H1 (cell line): ENCODE results near the gene BUD23. TPM values are rescaled to one million over a fixed set of nuclear protein-coding genes. Genes with fewer than 3 reads are reported as not detected.

Source experiments
- CTCF ChIA-PET: fragments of 300-600 bp; sonication (Branson Sonifier 250); formaldehyde crosslinking; loops from one replicate; lab custom pipeline; 2021; ENCODE audit not compliant: partially characterized antibody; lab: Charles Lee
- POLR2A ChIA-PET: fragments of 300-600 bp; sonication (Branson Sonifier 250); formaldehyde crosslinking; loops from one replicate; lab custom pipeline; 2021; ENCODE audit warnings: inconsistent platforms; ENCODE audit not compliant: partially characterized antibody; lab: Charles Lee
- DNase-seq, 2 experiments: peaks; one replicate each; pipeline versions ENCODE4 v3.0.0 to v3.0.0-alpha.2; 2010 to 2022; ENCODE audit warnings: low spot score in 2 of 2, low read depth in 1 of 2, mixed read lengths in 1 of 2
- FAIRE-seq: peaks from 2 replicates; lab custom pipeline; 2011; peaks lifted over from hg19 to GRCh38; lab: Jason Lieb, UNC
- H2AFZ ChIP-seq: 2 replicates; pipeline ENCODE4 v1.8.1; 2012; ENCODE audit warnings: low read length, inconsistent platforms
- H2AK5ac ChIP-seq: 2 replicates; pipeline ENCODE4 v1.6.1; 2013; ENCODE audit warnings: low read depth, low read length
- H2BK120ac ChIP-seq: replicated peaks from 2 replicates; pipeline ENCODE3; 2013; ENCODE audit warnings: low read depth, low read length, inconsistent platforms
- H2BK12ac ChIP-seq: 2 replicates; pipeline ENCODE4 v1.6.1; 2013; ENCODE audit warnings: low read depth, low read length
- H2BK15ac ChIP-seq: 2 replicates; pipeline ENCODE4 v1.6.1; 2013; ENCODE audit warnings: low read length
- H2BK20ac ChIP-seq: 2 replicates; pipeline ENCODE4 v1.6.1; 2013; ENCODE audit warnings: low read length
- H2BK5ac ChIP-seq: 2 replicates; pipeline ENCODE4 v1.6.1; 2013; ENCODE audit warnings: low read depth, low read length
- H3K14ac ChIP-seq: 2 replicates; pipeline ENCODE4 v1.6.1; 2013; ENCODE audit warnings: inconsistent platforms; ENCODE audit not compliant: insufficient read length
- H3K18ac ChIP-seq: 2 replicates; pipeline ENCODE4 v1.6.1; 2013; ENCODE audit warnings: low read length; ENCODE audit errors: extremely low read depth
- H3K23ac ChIP-seq: 2 replicates; pipeline ENCODE4 v1.6.1; 2013; ENCODE audit warnings: inconsistent platforms; ENCODE audit not compliant: insufficient read length
- H3K23me2 ChIP-seq: 2 replicates; pipeline ENCODE4 v1.6.1; 2013; ENCODE audit warnings: low read depth, low read length
- H3K27ac ChIP-seq: 2 replicates; pipeline ENCODE4 v1.6.1; 2011; ENCODE audit warnings: low read depth, low read length, inconsistent platforms
- H3K27me3 ChIP-seq, 4 experiments: replicated peaks in 1 of 4; 1 replicate in 1 of 4; 2 replicates in 3 of 4; pipeline versions ENCODE4 v1.6.1 to v1.8.1; 2011 to 2013; ENCODE audit warnings: low read length in 3 of 4, mild to moderate bottlenecking in 3 of 4, inconsistent platforms in 2 of 4, mixed read lengths in 2 of 4, moderate library complexity in 1 of 4; ENCODE audit not compliant: control insufficient read depth in 3 of 4, insufficient read depth in 3 of 4; ENCODE audit errors: extremely low read depth in 1 of 4
- H3K36me3 ChIP-seq, 4 experiments: 2 replicates each; pipeline versions ENCODE4 v1.6.1 to v1.8.1; 2011 to 2013; ENCODE audit warnings: mild to moderate bottlenecking in 4 of 4, low read length in 3 of 4, moderate library complexity in 2 of 4, control low read depth in 1 of 4, inconsistent platforms in 1 of 4; ENCODE audit not compliant: insufficient read depth in 4 of 4, control insufficient read depth in 2 of 4
- H3K4ac ChIP-seq: replicated peaks from 2 replicates; pipeline ENCODE3; 2013; ENCODE audit warnings: low read length, low read depth, mixed read lengths, inconsistent platforms; ENCODE audit not compliant: insufficient read length
- H3K4me1 ChIP-seq, 4 experiments: replicated peaks in 1 of 4; 1 replicate in 1 of 4; 2 replicates in 3 of 4; pipeline versions ENCODE4 v1.6.1 to v1.8.1; 2011 to 2013; ENCODE audit warnings: low read length in 3 of 4, inconsistent platforms in 2 of 4, mixed read lengths in 1 of 4; ENCODE audit not compliant: insufficient read depth in 4 of 4, control insufficient read depth in 3 of 4
- H3K4me2 ChIP-seq, 2 experiments: 2 replicates each; pipeline versions ENCODE4 v1.6.1 to v1.8.1; 2011 to 2013; ENCODE audit warnings: low read depth in 2 of 2, low read length in 2 of 2, control low read depth in 1 of 2, inconsistent platforms in 1 of 2, mild to moderate bottlenecking in 1 of 2; ENCODE audit not compliant: insufficient read depth in 1 of 2
- H3K4me3 ChIP-seq, 4 experiments: fragments of 200-600, 300-600 bp in 1 of 4; sonication (generic), shearing (Covaris generic), sonication (Bioruptor Twin) in 1 of 4; 2 replicates each; pipeline versions ENCODE4 v1.5.1 to v1.8.1; 2011 to 2016; ENCODE audit warnings: low read length in 4 of 4, low read depth in 3 of 4, control low read depth in 2 of 4, inconsistent platforms in 2 of 4, mild to moderate bottlenecking in 2 of 4, mixed read lengths in 1 of 4, moderate library complexity in 1 of 4; ENCODE audit not compliant: insufficient read depth in 2 of 4; ENCODE audit errors: extremely low read depth in 1 of 4
- H3K56ac ChIP-seq: replicated peaks from 2 replicates; pipeline ENCODE3; 2013; ENCODE audit warnings: low read depth, mild to moderate bottlenecking, mixed read lengths, low read length, inconsistent platforms; ENCODE audit not compliant: insufficient read length
- H3K79me1 ChIP-seq: 2 replicates; pipeline ENCODE4 v1.6.1; 2013; ENCODE audit warnings: low read depth, low read length, control low read depth
- H3K79me2 ChIP-seq, 2 experiments: 2 replicates each; pipeline versions ENCODE4 v1.6.1 to v1.8.1; 2012 to 2013; ENCODE audit warnings: low read length in 2 of 2, mild to moderate bottlenecking in 2 of 2, inconsistent platforms in 1 of 2; ENCODE audit not compliant: insufficient read depth in 2 of 2, control insufficient read depth in 1 of 2
- H3K9ac ChIP-seq, 4 experiments: replicated peaks in 1 of 4; 1 replicate in 1 of 4; 2 replicates in 3 of 4; pipeline versions ENCODE4 v1.6.1 to v1.8.1; 2011 to 2013; ENCODE audit warnings: low read depth in 3 of 4, low read length in 3 of 4, control low read depth in 2 of 4, mild to moderate bottlenecking in 2 of 4, moderate library complexity in 2 of 4, inconsistent platforms in 1 of 4; ENCODE audit errors: extremely low read depth in 1 of 4
- H3K9me3 ChIP-seq, 2 experiments: 2 replicates each; pipeline versions ENCODE4 v1.6.1 to v1.8.1; 2012 to 2013; ENCODE audit warnings: mild to moderate bottlenecking in 2 of 2, moderate library complexity in 2 of 2, control low read depth in 1 of 2, inconsistent platforms in 1 of 2, low read depth in 1 of 2, low read length in 1 of 2, mixed read lengths in 1 of 2; ENCODE audit not compliant: insufficient read depth in 2 of 2
- H4K20me1 ChIP-seq, 2 experiments: replicated peaks in 1 of 2; 2 replicates each; pipeline versions ENCODE3 to v1.8.1; 2011 to 2013; ENCODE audit warnings: inconsistent platforms in 2 of 2, low read length in 2 of 2, mild to moderate bottlenecking in 1 of 2; ENCODE audit not compliant: insufficient read depth in 2 of 2, control insufficient read depth in 1 of 2
- H4K5ac ChIP-seq: 2 replicates; pipeline ENCODE4 v1.6.1; 2013; ENCODE audit warnings: low read length, low read depth, mixed read lengths, inconsistent platforms; ENCODE audit not compliant: insufficient read length
- H4K8ac ChIP-seq: 2 replicates; pipeline ENCODE4 v1.8.0; 2013; ENCODE audit warnings: mild to moderate bottlenecking, moderate library complexity, low read length, inconsistent platforms; ENCODE audit not compliant: insufficient read depth; ENCODE audit errors: extremely low read depth
- H4K91ac ChIP-seq: replicated peaks from 2 replicates; pipeline ENCODE3; 2013; ENCODE audit warnings: low read length, mixed read lengths, inconsistent platforms; ENCODE audit not compliant: insufficient read length
- CBX5 ChIP-seq: fragments of 300-800, 300-1000 bp; sonication (generic); IDR thresholded peaks from 2 replicates; pipeline ENCODE4 v1.7.1; 2016; ENCODE audit warnings: antibody characterized with exemption, low read length, low read depth
- FOSL1 ChIP-seq: IDR thresholded peaks from 2 replicates; pipeline ENCODE4 v1.6.1; 2011; ENCODE audit warnings: mild to moderate bottlenecking, low read depth, low read length, moderate library complexity; ENCODE audit not compliant: insufficient read depth
- KDM1A ChIP-seq: fragments of 200-600, 300-600 bp; sonication (generic); IDR thresholded peaks from 2 replicates; pipeline ENCODE4 v1.7.1; 2016; ENCODE audit warnings: mild to moderate bottlenecking, low read length, borderline replicate concordance
- POU5F1 ChIP-seq: IDR thresholded peaks from 2 replicates; pipeline ENCODE4 v1.6.1; 2011; ENCODE audit warnings: low read depth, mild to moderate bottlenecking, low read length, moderate library complexity
- SP2 ChIP-seq: IDR thresholded peaks from 2 replicates; pipeline ENCODE4 v1.6.1; 2012; ENCODE audit warnings: mild to moderate bottlenecking, low read length, inconsistent platforms
- WGBS, 2 experiments: shearing (Covaris generic) in 1 of 2; methylation state at CpG; one replicate each; pipeline versions ENCODE4 v1.1.6 to v1.1.7; 2013 to 2015; ENCODE audit warnings: low lambda C conversion rate in 2 of 2, mixed read lengths in 2 of 2, inconsistent platforms in 1 of 2, low coverage in 1 of 2, missing lambda C conversion rate in 1 of 2; ENCODE audit not compliant: insufficient replicate concordance in 2 of 2, insufficient coverage in 1 of 2, insufficient read length in 1 of 2; ENCODE audit errors: extremely low coverage in 1 of 2, missing lambda C conversion rate in 1 of 2; 5-methylcytosine and 5-hydroxymethylcytosine counted together
- polyA plus RNA-seq, 7 experiments: library from polyadenylated mRNA; depleted of rRNA in 3 of 7; stranded (reverse) in 5 of 7; unstranded in 2 of 7; fragments of >200 nt in 5 of 7; fragments of 200-250 nt in 2 of 7; gene quantifications; 1 replicate in 5 of 7; 2 replicates in 1 of 7; 4 replicates in 1 of 7; pipeline versions ENCODE4 v1.2.1 to v1.2.3, GENCODE V29; 2011 to 2013; ENCODE audit warnings: missing spikeins in 2 of 7, mixed read lengths in 2 of 7
- total RNA-seq: library from RNA; stranded (reverse); fragmentation: NEBNext Ultra II Directional; extraction: Animal tissue kit (Norgen Biotek cat#: 25700); gene quantifications from 2 replicates; pipeline ENCODE4 v1.2.1, GENCODE V29; 2021
- TF ChIP-seq, protein P1 (sequence below): IDR thresholded peaks from 2 replicates; pipeline ENCODE4 v1.6.1; 2011; ENCODE audit warnings: low read length, improper control_type of control experiment
- TF ChIP-seq, protein P2 (sequence below): IDR thresholded peaks from 2 replicates; pipeline ENCODE4 v1.6.1; 2012; ENCODE audit warnings: inconsistent platforms

Gene BUD23
- total and polyA plus RNA-seq, 2 of the 8 experiments (the other 6 are each of a cell fraction or from before 2014, with no cell fraction given) = 72.3 to 78.4 TPM

DNA sequence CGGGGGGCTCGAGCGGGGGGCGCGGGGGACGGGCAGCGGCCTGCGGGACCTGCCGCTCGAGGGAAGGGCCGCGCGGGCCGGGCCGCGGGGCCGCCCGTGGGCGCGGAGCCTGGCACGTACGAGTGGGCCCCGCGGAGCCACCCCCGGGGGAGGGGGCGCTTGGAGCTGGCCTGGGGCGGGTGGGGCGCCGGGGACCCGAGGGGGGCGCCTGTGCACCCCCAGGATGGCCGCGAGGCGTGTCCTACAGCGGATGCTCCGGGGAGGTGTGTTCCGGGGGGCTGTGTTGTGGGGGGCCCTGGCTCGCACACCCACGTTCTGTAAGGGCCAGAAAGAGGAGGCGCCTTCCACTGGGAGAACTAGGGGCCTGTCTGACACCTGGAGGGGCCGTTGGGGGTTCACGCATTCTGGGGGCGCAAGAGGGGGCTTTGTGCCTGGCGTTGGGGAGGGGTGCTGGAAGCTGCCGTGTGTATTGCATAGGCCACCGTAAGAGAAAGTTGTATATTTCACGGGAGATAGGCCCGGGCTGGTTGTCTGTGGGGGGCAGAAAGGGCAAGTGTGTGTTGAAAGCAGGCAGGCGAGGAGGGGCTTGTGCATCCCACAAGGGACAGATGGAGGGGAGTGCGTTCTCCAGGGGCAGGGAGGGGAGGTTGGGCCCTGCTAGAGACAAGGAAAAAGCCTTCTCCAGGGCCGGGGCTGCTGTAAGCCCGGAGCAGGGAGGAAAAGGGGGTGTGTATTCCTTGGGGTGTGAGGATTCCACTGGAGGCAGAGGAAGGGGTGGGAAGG, 15.1 kb upstream of the BUD23 start:
- ChIA-PET CTCF (interaction anchor here (0.6 to 9.1 kb wide), 18 partner anchors 8 to 141 kb away, joined by 3 to 72 read pairs (median 3); no protein-coding TSS in a partner anchor), POLR2A (interaction anchor here (0.6 to 2.1 kb wide), 3 partner anchors 46 to 70 kb away, joined by 3 to 6 read pairs (median 3); partner anchors contain the start of gene ABHD11)
- Histone ChIP-seq H3K4ac (no peak overlapping the region), H3K14ac (no peak overlapping the region), H3K23ac (no peak overlapping the region), H2BK15ac (peak overlapping the region; percentile 81; the same call in 1 of the 2 replicates), H3K18ac (no peak overlapping the region), H3K56ac (no peak overlapping the region), H3K27ac (no peak overlapping the region), H3K4me3 (peak overlapping the region; percentile 37 to 63 (median 46)), H4K20me1 (no peaks in the 10 kb centered on the region), H3K36me3 (no peaks in the 10 kb centered on the region), H2BK12ac (peak overlapping the region; percentile 50; the same call in 1 of the 2 replicates), H3K27me3 (no peaks in the 10 kb centered on the region; a peak in 1 of 7 replicates), H2BK5ac (no peak overlapping the region), H3K4me2 (peak overlapping the region; percentile 76 to 87), H3K23me2 (peaks cover 5% of the 10 kb centered on the region; the same call in 1 of the 2 replicates), H4K91ac (no peak overlapping the region), H3K9me3 (no peaks in the 10 kb centered on the region), H3K4me1 (peaks cover 0 to 20% (median 9%) of the 10 kb centered on the region in 4 experiments; a peak in 6 of 7 replicates), H2BK120ac (no peak overlapping the region), H3K79me2 (no peaks in the 10 kb centered on the region), H2BK20ac (no peak overlapping the region), H2AK5ac (no peak overlapping the region), H4K8ac (peak overlapping the region; percentile 22), H4K5ac (no peak overlapping the region), H2AFZ (no peak overlapping the region), H3K9ac (peak overlapping the region in 1 of 4 experiments; percentile 74; a peak in 3 of 7 replicates), H3K79me1 (0 out of 2 replicates have a peak, but pooled peaks cover 3% of the 10 kb centered on the region)
- FAIRE-seq (no peak), DNase-seq (no peak)
- 37% methylated on average over 12 of the region's 52 CpGs; no CpG with 5 or more reads in 1 of the 2 experiments for WGBS, 2 experiments
- no peak for TF ChIP-seq SP2
- no peak for TF ChIP-seq CBX5
- no peak for TF ChIP-seq POU5F1
- TF ChIP-seq, protein P1, sequence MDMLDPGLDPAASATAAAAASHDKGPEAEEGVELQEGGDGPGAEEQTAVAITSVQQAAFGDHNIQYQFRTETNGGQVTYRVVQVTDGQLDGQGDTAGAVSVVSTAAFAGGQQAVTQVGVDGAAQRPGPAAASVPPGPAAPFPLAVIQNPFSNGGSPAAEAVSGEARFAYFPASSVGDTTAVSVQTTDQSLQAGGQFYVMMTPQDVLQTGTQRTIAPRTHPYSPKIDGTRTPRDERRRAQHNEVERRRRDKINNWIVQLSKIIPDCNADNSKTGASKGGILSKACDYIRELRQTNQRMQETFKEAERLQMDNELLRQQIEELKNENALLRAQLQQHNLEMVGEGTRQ = no peak
- TF ChIP-seq, protein P2, sequence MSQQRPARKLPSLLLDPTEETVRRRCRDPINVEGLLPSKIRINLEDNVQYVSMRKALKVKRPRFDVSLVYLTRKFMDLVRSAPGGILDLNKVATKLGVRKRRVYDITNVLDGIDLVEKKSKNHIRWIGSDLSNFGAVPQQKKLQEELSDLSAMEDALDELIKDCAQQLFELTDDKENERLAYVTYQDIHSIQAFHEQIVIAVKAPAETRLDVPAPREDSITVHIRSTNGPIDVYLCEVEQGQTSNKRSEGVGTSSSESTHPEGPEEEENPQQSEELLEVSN = no peak
- no peak for TF ChIP-seq KDM1A
- TF ChIP-seq FOSL1 = no peak
